ENCODE data around the gene MMP25.
"Not testable (repeated sequence)": the region's sequence is repeated elsewhere in the genome, so short reads cannot be mapped to it uniquely, and the experiment has no call there.

MMP25 gene

GRCh38 chr16:3065069-3065741 lies 18.8 kb downstream of the MMP25 start, which contains the start of gene IL32:
Gene IL32 (plus strand): TSS chr16:3065640. CDS start chr16:3065812, 172 bp downstream.
- H3K36me3 ChIP-seq (ENCODE audit: control insufficient read depth, insufficient read depth, low read length), result peaks cover 5% of the 10 kb centered on the region
- H3K4me3 ChIP-seq (replicated peaks; ENCODE audit: low read depth, low read length), result peak within 1 kb of the TSS; percentile 65
- no peaks in the 10 kb centered on the region for H3K27me3 ChIP-seq (replicated peaks; ENCODE audit: control insufficient read depth, insufficient read depth, low read length)
- no peak for DNase-seq (ENCODE audit: extremely low read depth, insufficient read length)
- no peak for TF ChIP-seq CTCF (IDR thresholded peaks at IDR 0.05; ENCODE audit: insufficient read depth, low read length, poor library complexity, severe bottlenecking)

GRCh38 chr16:3065742-3066439 lies 19.5 kb downstream of the MMP25 start:
- no peak for TF ChIP-seq CTCF (IDR thresholded peaks at IDR 0.05; ENCODE audit: insufficient read depth, low read length, poor library complexity, severe bottlenecking)
- H3K27me3 ChIP-seq (replicated peaks; ENCODE audit: control insufficient read depth, insufficient read depth, low read length), result no peaks in the 10 kb centered on the region
- H3K4me3 ChIP-seq (replicated peaks; ENCODE audit: low read depth, low read length), result peak overlapping the region; percentile 65
- H3K36me3 ChIP-seq (ENCODE audit: control insufficient read depth, insufficient read depth, low read length), result peaks cover 5% of the 10 kb centered on the region
- no peak for DNase-seq (ENCODE audit: extremely low read depth, insufficient read length)

GRCh38 chr16:3066440-3066748 lies 20.0 kb downstream of the MMP25 start:
- DNase-seq (ENCODE audit: extremely low read depth, insufficient read length), result no peak
- Histone ChIP-seq H3K4me3 (replicated peaks; ENCODE audit: low read depth, low read length) (peak overlapping the region; percentile 65), H3K36me3 (ENCODE audit: control insufficient read depth, insufficient read depth, low read length) (peaks cover 5% of the 10 kb centered on the region), H3K27me3 (replicated peaks; ENCODE audit: control insufficient read depth, insufficient read depth, low read length) (no peaks in the 10 kb centered on the region)
- no peak for TF ChIP-seq CTCF (IDR thresholded peaks at IDR 0.05; ENCODE audit: insufficient read depth, low read length, poor library complexity, severe bottlenecking)

GRCh38 chr16:3068487-3068886 lies 22.1 kb downstream of the MMP25 start:
- Histone ChIP-seq H3K36me3 (ENCODE audit: control insufficient read depth, insufficient read depth, low read length) (peaks cover 5% of the 10 kb centered on the region), H3K27me3 (replicated peaks; ENCODE audit: control insufficient read depth, insufficient read depth, low read length) (no peaks in the 10 kb centered on the region), H3K4me3 (replicated peaks; ENCODE audit: low read depth, low read length) (no peak overlapping the region)
- DNase-seq (ENCODE audit: extremely low read depth, insufficient read length), result no peak
- TF ChIP-seq CTCF (IDR thresholded peaks at IDR 0.05; ENCODE audit: insufficient read depth, low read length, poor library complexity, severe bottlenecking), result no peak

- H3K27me3 ChIP-seq (replicated peaks; ENCODE audit: control insufficient read depth, insufficient read depth, low read length); H3K4me3 ChIP-seq (replicated peaks; ENCODE audit: low read depth, low read length); H3K36me3 ChIP-seq (ENCODE audit: control insufficient read depth, insufficient read depth, low read length); DNase-seq (ENCODE audit: extremely low read depth, insufficient read length): not testable (repeated sequence)
Observed at GRCh38 chr16:3069146-3069545, 22.8 kb downstream of the MMP25 start.

GRCh38 chr16:3070608-3071111 lies 24.3 kb downstream of the MMP25 start:
- no peak overlapping the region for H3K4me3 ChIP-seq (replicated peaks; ENCODE audit: low read depth, low read length)
- H3K27me3 ChIP-seq (replicated peaks; ENCODE audit: control insufficient read depth, insufficient read depth, low read length), result no peaks in the 10 kb centered on the region
- no peak for TF ChIP-seq CTCF (IDR thresholded peaks at IDR 0.05; ENCODE audit: insufficient read depth, low read length, poor library complexity, severe bottlenecking)
- no peak for DNase-seq (ENCODE audit: extremely low read depth, insufficient read length)
- peaks cover 5% of the 10 kb centered on the region for H3K36me3 ChIP-seq (ENCODE audit: control insufficient read depth, insufficient read depth, low read length)

Measured in GM06990 (cell line).